Aorta (tissue), 5 donors: ENCODE measurements around the gene VSIR. TPM values are rescaled to one million over a fixed set of nuclear protein-coding genes. Genes with fewer than 3 reads are reported as not detected.

Experiments
- ATAC-seq: fragments of 200-7000 bp; cut with Tn5 transposase; one replicate; pipeline ENCODE4 v1.9.1; 2022; ENCODE audit warnings: moderate library complexity; ENCODE audit not compliant: low FRiP score
- DNase-seq, 2 donors: peaks; one replicate each; pipeline ENCODE4 v3.0.0-alpha.2; 2020
- H3K27ac ChIP-seq, 2 donors: one replicate each; pipeline ENCODE4 v1.5.1; 2013; ENCODE audit warnings: low read length in 2 of 2, mild to moderate bottlenecking in 2 of 2, moderate library complexity in 2 of 2, control low read depth in 1 of 2, inconsistent platforms in 1 of 2, low read depth in 1 of 2
- H3K27me3 ChIP-seq, 2 donors: one replicate each; pipeline ENCODE4 v1.6.1; 2013; ENCODE audit warnings: control low read depth in 1 of 2, low read length in 1 of 2, mild to moderate bottlenecking in 1 of 2, moderate library complexity in 1 of 2; ENCODE audit not compliant: insufficient read depth in 2 of 2, control insufficient read depth in 1 of 2
- H3K36me3 ChIP-seq, 2 donors: one replicate each; pipeline ENCODE4 v1.6.1; 2013; ENCODE audit warnings: control low read depth in 1 of 2, low read length in 1 of 2, mild to moderate bottlenecking in 1 of 2; ENCODE audit not compliant: insufficient read depth in 2 of 2, control insufficient read depth in 1 of 2
- H3K4me1 ChIP-seq, 2 donors: one replicate each; pipeline ENCODE4 v1.6.1; 2013; ENCODE audit warnings: low read length in 2 of 2, control low read depth in 1 of 2, mild to moderate bottlenecking in 1 of 2, moderate library complexity in 1 of 2; ENCODE audit not compliant: insufficient read depth in 2 of 2, control insufficient read depth in 1 of 2
- H3K4me3 ChIP-seq, 2 donors: one replicate each; pipeline ENCODE4 v1.5.1; 2013; ENCODE audit warnings: low read length in 2 of 2, control low read depth in 1 of 2, mild to moderate bottlenecking in 1 of 2
- H3K9me3 ChIP-seq: one replicate; pipeline ENCODE4 v1.6.1; 2013; ENCODE audit warnings: mild to moderate bottlenecking, low read length; ENCODE audit not compliant: control insufficient read depth
- WGBS, 2 donors: extraction: QIAGEN DNeasy Blood & Tissue Kit; methylation state at CpG; one replicate each; pipeline ENCODE4 v1.1.7; 2013; 5-methylcytosine and 5-hydroxymethylcytosine counted together
- intact Hi-C, 2 donors: fragments of 100-400 bp; cut with DNase I; formaldehyde crosslinking; loops; one replicate each; pipeline versions ENCODE4 v1.14.2 to v1.15.0; 2022
- polyA plus RNA-seq, 2 donors: library from polyadenylated mRNA; stranded (reverse); fragments of 200-250 nt; gene quantifications; one replicate each; pipeline ENCODE4 v1.2.3, GENCODE V29; 2013
- total RNA-seq, 2 donors: library from RNA; stranded (reverse); fragmentation: NEBNext Ultra II Directional; extraction: Animal tissue kit (Norgen Biotek cat#: 25700); gene quantifications; one replicate each; pipeline ENCODE4 v1.2.1, GENCODE V29; 2021
- donor health status: healthy with polysubstance abuse.
- donor health status: Bipolar disorder and iron deficiency.
- donor health status: DM: no; HTN: no; CAD: no.
- donor health status: DM: no; HTN: no; CAD: no.
- donor health status: DM: yes; HTN: yes; CAD: no.

VSIR gene
- total and polyA plus RNA-seq, 4 donors: 44.7 to 123 (median 69.9) TPM

GRCh38 chr10:71719464-71720201 lies 53.7 kb downstream of the VSIR start, which contains the start of gene C10orf105:
Gene C10orf105 (minus strand): TSS chr10:71719778. CDS start chr10:71716337, 3,441 bp downstream.
- peak; percentile 8 for ATAC-seq
- no peaks in the 10 kb centered on the region for H3K27me3 ChIP-seq
- H3K4me3 ChIP-seq: no peak within 1 kb of the TSS
- H3K27ac ChIP-seq: no peak within 1 kb of the TSS
- no peaks in the 10 kb centered on the region for H3K9me3 ChIP-seq
- H3K4me1 ChIP-seq: no peaks in the 10 kb centered on the region
- intact Hi-C loops: no loop called here
- DNase-seq: peak in 1 of 2 donors; percentile 43
- 93 to 94% methylated on average over 14 of the region's 14 CpGs for WGBS, 2 donors
- no peaks in the 10 kb centered on the region for H3K36me3 ChIP-seq

GRCh38 chr10:71719042-71719441 lies 54.3 kb downstream of the VSIR start:
- H3K9me3 ChIP-seq: no peaks in the 10 kb centered on the region
- no peak overlapping the region for H3K4me3 ChIP-seq
- H3K36me3 ChIP-seq: no peaks in the 10 kb centered on the region
- H3K27ac ChIP-seq: no peak overlapping the region
- DNase-seq: peak in 1 of 2 donors; percentile 61
- no peaks in the 10 kb centered on the region for H3K4me1 ChIP-seq
- ATAC-seq: peak; percentile 70
- WGBS, 2 donors: 89 to 90% methylated on average over 7 of the region's 7 CpGs
- intact Hi-C loops: no loop called here
- H3K27me3 ChIP-seq: no peaks in the 10 kb centered on the region

GRCh38 chr10:71718165-71718698 lies 55.1 kb downstream of the VSIR start:
- Histone ChIP-seq H3K27me3 (no peaks in the 10 kb centered on the region), H3K36me3 (no peaks in the 10 kb centered on the region), H3K27ac (no peak overlapping the region), H3K9me3 (no peaks in the 10 kb centered on the region), H3K4me3 (no peak overlapping the region), H3K4me1 (no peaks in the 10 kb centered on the region)
- intact Hi-C loops: no loop called here
- ATAC-seq: no peak
- DNase-seq: peak in 1 of 2 donors; percentile 46
- 61 to 63% methylated on average over 10 of the region's 10 CpGs for WGBS, 2 donors

GRCh38 chr10:71717551-71717951 lies 55.8 kb downstream of the VSIR start:
- no peak for DNase-seq
- intact Hi-C loops: no loop called here
- no peak for ATAC-seq
- Histone ChIP-seq H3K4me3 (no peak overlapping the region), H3K27me3 (no peaks in the 10 kb centered on the region), H3K27ac (no peak overlapping the region), H3K36me3 (no peaks in the 10 kb centered on the region), H3K9me3 (no peaks in the 10 kb centered on the region), H3K4me1 (no peaks in the 10 kb centered on the region)
- WGBS, 2 donors: 9 to 13% methylated on average over 2 of the region's 2 CpGs

GRCh38 chr10:71717056-71717455 lies 56.3 kb downstream of the VSIR start:
- intact Hi-C loops: no loop called here
- no peaks in the 10 kb centered on the region for H3K4me1 ChIP-seq
- DNase-seq (no peak), ATAC-seq (no peak)
- H3K27me3 ChIP-seq: no peaks in the 10 kb centered on the region
- H3K36me3 ChIP-seq: no peaks in the 10 kb centered on the region
- 92 to 93% methylated on average over 4 of the region's 4 CpGs for WGBS, 2 donors
- no peaks in the 10 kb centered on the region for H3K9me3 ChIP-seq
- no peak overlapping the region for H3K27ac ChIP-seq
- H3K4me3 ChIP-seq: no peak overlapping the region

GRCh38 chr10:71716426-71716825 lies 56.9 kb downstream of the VSIR start:
- no peak overlapping the region for H3K27ac ChIP-seq
- H3K4me3 ChIP-seq: no peak overlapping the region
- no peaks in the 10 kb centered on the region for H3K4me1 ChIP-seq
- WGBS, 2 donors: 89 to 90% methylated on average over 5 of the region's 5 CpGs
- H3K9me3 ChIP-seq: no peaks in the 10 kb centered on the region
- H3K27me3 ChIP-seq: no peaks in the 10 kb centered on the region
- intact Hi-C loops: no loop called here
- ATAC-seq (no peak), DNase-seq (no peak)
- no peaks in the 10 kb centered on the region for H3K36me3 ChIP-seq

- H3K4me3 ChIP-seq: no peak overlapping the region
- H3K27me3 ChIP-seq: no peaks in the 10 kb centered on the region
- no peak overlapping the region for H3K27ac ChIP-seq
- intact Hi-C loops: no loop called here
- H3K4me1 ChIP-seq: no peaks in the 10 kb centered on the region
- 96% methylated on average over 20 of the region's 20 CpGs for WGBS, 2 donors
- DNase-seq (peak in 1 of 2 donors; percentile 44), ATAC-seq (no peak)
- H3K36me3 ChIP-seq: no peaks in the 10 kb centered on the region
- no peaks in the 10 kb centered on the region for H3K9me3 ChIP-seq
These were observed 57.5 kb downstream of the VSIR start for GRCh38 chr10:71715860-71716259.

- Histone ChIP-seq H3K4me3 (no peak overlapping the region), H3K27me3 (no peaks in the 10 kb centered on the region), H3K9me3 (no peaks in the 10 kb centered on the region), H3K36me3 (no peaks in the 10 kb centered on the region), H3K27ac (no peak overlapping the region), H3K4me1 (no peaks in the 10 kb centered on the region)
- DNase-seq (peak in 1 of 2 donors; percentile 49), ATAC-seq (no peak)
- WGBS, 2 donors: 70 to 74% methylated on average over 8 of the region's 8 CpGs
- intact Hi-C loops: no loop called here
These were observed 58.3 kb downstream of the VSIR start for GRCh38 chr10:71715026-71715425.

- intact Hi-C loops: loop anchor here in 1 of 2 donors (5.0 kb wide), 1 partner anchor 53 kb away; no protein-coding TSS in a partner anchor
- H3K9me3 ChIP-seq: no peaks in the 10 kb centered on the region
- H3K4me3 ChIP-seq: no peak overlapping the region
- no peaks in the 10 kb centered on the region for H3K27me3 ChIP-seq
- WGBS, 2 donors: 55 to 60% methylated on average over 5 of the region's 5 CpGs
- no peaks in the 10 kb centered on the region for H3K4me1 ChIP-seq
- H3K27ac ChIP-seq: peak overlapping the region in 1 of 2 donors; percentile 15
- H3K36me3 ChIP-seq: no peaks in the 10 kb centered on the region
- ATAC-seq (no peak), DNase-seq (no peak)
These were observed 58.7 kb downstream of the VSIR start for GRCh38 chr10:71714592-71714991.
